Keratinocyte (primary cell): ENCODE data around the gene CPEB2. TPM values are rescaled to one million over a fixed set of nuclear protein-coding genes. Genes with fewer than 3 reads are reported as not detected.

ENCODE experiments used
- DNase-seq: peaks from one replicate; pipeline ENCODE4 v3.0.0-alpha.2; 2011; ENCODE audit warnings: low read depth, missing footprints, low spot score
- FAIRE-seq: peaks from 2 replicates; lab custom pipeline; 2011; peaks lifted over from hg19 to GRCh38; lab: Jason Lieb, UNC
- H2AFZ ChIP-seq: 2 replicates; pipeline ENCODE4 v1.6.0; 2012; ENCODE audit warnings: low read length, control low read depth, inconsistent platforms; ENCODE audit not compliant: control insufficient read depth
- H3K27ac ChIP-seq: 2 replicates; pipeline ENCODE4 v1.5.1; 2011; ENCODE audit warnings: low read length; ENCODE audit not compliant: control insufficient read depth, insufficient read depth
- H3K27me3 ChIP-seq: 3 replicates; pipeline ENCODE4 v1.6.0; 2011; ENCODE audit warnings: low read length; ENCODE audit not compliant: control insufficient read depth, insufficient read depth; ENCODE audit errors: extremely low read depth
- H3K36me3 ChIP-seq, 2 experiments: 2 replicates in 1 of 2; 3 replicates in 1 of 2; pipeline ENCODE4 v1.5.1; 2011; ENCODE audit warnings: low read length in 2 of 2, mild to moderate bottlenecking in 1 of 2; ENCODE audit not compliant: control insufficient read depth in 2 of 2, insufficient read depth in 2 of 2; ENCODE audit errors: extremely low read depth in 1 of 2
- H3K4me1 ChIP-seq: 3 replicates; pipeline ENCODE4 v1.5.1; 2011; ENCODE audit warnings: low read length; ENCODE audit not compliant: control insufficient read depth, insufficient read depth; ENCODE audit errors: extremely low read depth
- H3K4me2 ChIP-seq: 3 replicates; pipeline ENCODE4 v1.6.0; 2011; ENCODE audit warnings: low read depth, low read length; ENCODE audit not compliant: control insufficient read depth, insufficient read depth; ENCODE audit errors: extremely low read depth
- H3K4me3 ChIP-seq, 3 experiments: fragments of 200-600 bp in 1 of 3; sonication (generic) in 1 of 3; 2 replicates in 2 of 3; 3 replicates in 1 of 3; pipeline ENCODE4 v1.5.1; 2011 to 2016; ENCODE audit warnings: low read length in 3 of 3, mild to moderate bottlenecking in 3 of 3, control low read depth in 2 of 3, inconsistent platforms in 1 of 3, low read depth in 1 of 3, mixed read lengths in 1 of 3, mixed run types in 1 of 3, moderate library complexity in 1 of 3; ENCODE audit not compliant: control insufficient read depth in 2 of 3, insufficient read depth in 2 of 3; ENCODE audit errors: extremely low read depth in 1 of 3
- H3K79me2 ChIP-seq: 2 replicates; pipeline ENCODE4 v1.6.0; 2012; ENCODE audit warnings: low read length; ENCODE audit not compliant: control insufficient read depth, insufficient read depth
- H3K9ac ChIP-seq: 3 replicates; pipeline ENCODE4 v1.6.0; 2011; ENCODE audit warnings: low read length; ENCODE audit not compliant: control insufficient read depth, insufficient read depth; ENCODE audit errors: extremely low read depth
- H3K9me1 ChIP-seq: 3 replicates; pipeline ENCODE4 v1.6.0; 2011; ENCODE audit warnings: low read length; ENCODE audit not compliant: control insufficient read depth, insufficient read depth; ENCODE audit errors: extremely low read depth
- H3K9me3 ChIP-seq: 2 replicates; pipeline ENCODE4 v1.5.1; 2012; ENCODE audit warnings: low read depth, low read length; ENCODE audit not compliant: control insufficient read depth
- H4K20me1 ChIP-seq: 3 replicates; pipeline ENCODE4 v1.6.0; 2011; ENCODE audit warnings: low read length; ENCODE audit not compliant: control insufficient read depth, insufficient read depth; ENCODE audit errors: extremely low read depth
- CTCF ChIP-seq, 3 experiments: IDR thresholded peaks in 1 of 3; conservative IDR thresholded peaks in 1 of 3; optimal IDR thresholded peaks in 1 of 3; 2 replicates in 2 of 3; 3 replicates in 1 of 3; pipeline versions ENCODE3 to v1.5.1; 2011; ENCODE audit warnings: low read length in 3 of 3, mild to moderate bottlenecking in 3 of 3, moderate library complexity in 2 of 3, control low read depth in 1 of 3, inconsistent platforms in 1 of 3; ENCODE audit not compliant: insufficient read depth in 2 of 3; ENCODE audit errors: extremely low read depth in 1 of 3
- EZH2 ChIP-seq: IDR thresholded peaks from one replicate; pipeline ENCODE4 v1.6.1; 2012; ENCODE audit warnings: inconsistent platforms, mild to moderate bottlenecking, low read length, moderate library complexity
- dilution Hi-C: fragments of 300-500 bp; cut with MboI; formaldehyde crosslinking; loops from one replicate; pipeline ENCODE4 v1.7.0; 2020; ENCODE audit warnings: low sequenced_read_pairs; ENCODE audit not compliant: extremely low pct_ligation_motif_present
- polyA plus RNA-seq, 5 experiments: library from polyadenylated mRNA; depleted of rRNA in 3 of 5; stranded (reverse) in 3 of 5; stranded (forward) in 1 of 5; unstranded in 1 of 5; fragments of >200 nt; gene quantifications; 1 replicate in 1 of 5; 2 replicates in 3 of 5; 3 replicates in 1 of 5; pipeline versions ENCODE4 v1.2.1 to v1.2.3, GENCODE V29; 2011 to 2012; ENCODE audit warnings: missing spikeins in 2 of 5, low read depth in 1 of 5, low replicate concordance in 1 of 5

The CPEB2 gene
- polyA plus RNA-seq, 1 donor (not counting 4 experiments of a cell fraction or from before 2014, with no cell fraction given) = 15.1 TPM

GRCh38 chr4:14967982-14968381, 34.3 kb upstream of the CPEB2 start:
- Histone ChIP-seq H3K36me3 (no peaks in the 10 kb centered on the region), H2AFZ (no peak overlapping the region), H4K20me1 (no peaks in the 10 kb centered on the region), H3K4me2 (no peak overlapping the region), H3K9me3 (no peaks in the 10 kb centered on the region), H3K79me2 (no peaks in the 10 kb centered on the region), H3K9ac (no peak overlapping the region), H3K9me1 (no peaks in the 10 kb centered on the region), H3K4me3 (no peak overlapping the region), H3K27ac (no peak overlapping the region), H3K4me1 (no peaks in the 10 kb centered on the region), H3K27me3 (no peaks in the 10 kb centered on the region)
- TF ChIP-seq CTCF (optimal IDR thresholded peaks at IDR 0.05 in 1 of 3, IDR thresholded peaks at IDR 0.05 in 1 of 3, conservative IDR thresholded peaks at IDR 0.05 in 1 of 3; ENCODE audit: extremely low read depth in 1 of 3, insufficient read depth in 2 of 3, low read length in 3 of 3) (no peak), EZH2 (no peak)
- DNase-seq = no peak
- dilution Hi-C loops = no loop called here
- no peak for FAIRE-seq

GRCh38 chr4:14977830-14978229, 24.5 kb upstream of the CPEB2 start:
- DNase-seq = no peak
- Histone ChIP-seq H3K27me3 (no peaks in the 10 kb centered on the region), H3K4me1 (no peaks in the 10 kb centered on the region), H3K9ac (no peak overlapping the region), H4K20me1 (no peaks in the 10 kb centered on the region), H3K4me2 (no peak overlapping the region), H2AFZ (no peak overlapping the region), H3K9me3 (no peaks in the 10 kb centered on the region), H3K4me3 (no peak overlapping the region), H3K36me3 (no peaks in the 10 kb centered on the region), H3K27ac (no peak overlapping the region), H3K79me2 (no peaks in the 10 kb centered on the region), H3K9me1 (no peaks in the 10 kb centered on the region)
- no peak for FAIRE-seq
- no peak for TF ChIP-seq EZH2
- no peak for TF ChIP-seq CTCF (optimal IDR thresholded peaks at IDR 0.05 in 1 of 3, IDR thresholded peaks at IDR 0.05 in 1 of 3, conservative IDR thresholded peaks at IDR 0.05 in 1 of 3; ENCODE audit: extremely low read depth in 1 of 3, insufficient read depth in 2 of 3, low read length in 3 of 3)
- dilution Hi-C loops = no loop called here
